Chondrocyte (in vitro differentiated cells): Measurements from ENCODE around the gene SLC34A3. TPM values are rescaled to one million over a fixed set of nuclear protein-coding genes. Genes with fewer than 3 reads are reported as not detected.

ENCODE experiments used
- DNase-seq: peaks from one replicate; pipeline ENCODE4 v3.0.0; 2021; ENCODE audit warnings: mixed read lengths, low spot score
- H3K27ac Mint-ChIP-seq: one replicate; pipeline ENCODE4 v1.8.0; 2021; ENCODE audit warnings: mild to moderate bottlenecking, moderate library complexity, mixed read lengths; ENCODE audit not compliant: unreplicated experiment
- H3K27me3 Mint-ChIP-seq: 2 replicates; pipeline ENCODE4 v1.8.0; 2021; ENCODE audit warnings: low read depth, mixed read lengths
- H3K36me3 Mint-ChIP-seq: 2 replicates; pipeline ENCODE4 v1.8.0; 2021; ENCODE audit warnings: low read depth, mixed read lengths
- H3K4me1 Mint-ChIP-seq: 2 replicates; pipeline ENCODE4 v1.8.0; 2021; ENCODE audit warnings: low read depth, mild to moderate bottlenecking, mixed read lengths
- H3K4me3 Mint-ChIP-seq: one replicate; pipeline ENCODE4 v1.8.0; 2021; ENCODE audit warnings: mild to moderate bottlenecking, moderate library complexity, mixed read lengths; ENCODE audit not compliant: unreplicated experiment
- H3K9me3 Mint-ChIP-seq: 2 replicates; pipeline ENCODE4 v1.8.0; 2021; ENCODE audit warnings: low read depth, mixed read lengths
- CTCF ChIP-seq: fragments of 200-600 bp; sonication (generic); IDR thresholded peaks from 2 replicates; pipeline ENCODE4 v1.5.0; 2021; ENCODE audit warnings: antibody characterized with exemption, mild to moderate bottlenecking, moderate library complexity
- total RNA-seq: library from RNA; stranded (reverse); gene quantifications from 3 replicates; pipeline ENCODE4 v1.2.1, GENCODE V29; 2021

The SLC34A3 gene
- total RNA-seq, 1 donor from 2014 or later, result not detected

GRCh38 chr9:137201205-137201868, 29.4 kb upstream of the SLC34A3 start:
- H3K9me3 Mint-ChIP-seq, result no peaks in the 10 kb centered on the region
- H3K27ac Mint-ChIP-seq, result peak overlapping the region; percentile 54
- DNase-seq, result no peak
- no peaks in the 10 kb centered on the region for H3K36me3 Mint-ChIP-seq
- no peaks in the 10 kb centered on the region for H3K27me3 Mint-ChIP-seq
- H3K4me3 Mint-ChIP-seq, result peak overlapping the region; percentile 71
- no peak for TF ChIP-seq CTCF
- peaks cover 68% of the 10 kb centered on the region for H3K4me1 Mint-ChIP-seq

GRCh38 chr9:137202966-137203365, 27.7 kb upstream of the SLC34A3 start:
- Mint-ChIP-seq H3K4me1 (peaks cover 73% of the 10 kb centered on the region), H3K36me3 (peaks cover 2% of the 10 kb centered on the region), H3K9me3 (no peaks in the 10 kb centered on the region), H3K4me3 (peak overlapping the region; percentile 38), H3K27ac (peak overlapping the region; percentile 27), H3K27me3 (no peaks in the 10 kb centered on the region)
- no peak for DNase-seq
- TF ChIP-seq CTCF, result no peak

DNA sequence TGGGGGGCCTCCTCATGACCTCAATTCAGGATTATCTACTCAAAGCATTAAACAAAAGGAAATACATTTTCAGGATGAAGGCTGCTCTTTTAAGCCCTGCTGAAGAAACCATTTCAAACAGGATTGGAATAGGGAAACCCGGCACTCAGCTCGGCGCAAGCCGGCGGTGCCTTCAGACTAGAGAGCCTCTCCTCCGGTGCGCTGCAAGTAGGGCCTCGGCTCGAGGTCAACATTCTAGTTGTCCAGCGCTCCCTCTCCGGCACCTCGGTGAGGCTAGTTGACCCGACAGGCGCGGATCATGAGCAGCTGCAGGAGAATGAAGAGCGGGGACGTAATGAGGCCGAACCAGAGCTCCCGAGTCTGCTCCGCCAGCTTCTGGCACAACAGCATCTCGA, 26.0 kb upstream of the SLC34A3 start:
- peak overlapping the region; percentile 91 for H3K4me3 Mint-ChIP-seq
- peaks cover 4% of the 10 kb centered on the region for H3K36me3 Mint-ChIP-seq
- no peak for DNase-seq
- H3K27ac Mint-ChIP-seq, result peak overlapping the region; percentile 87
- peaks cover 58% of the 10 kb centered on the region for H3K4me1 Mint-ChIP-seq
- no peaks in the 10 kb centered on the region for H3K27me3 Mint-ChIP-seq
- no peaks in the 10 kb centered on the region for H3K9me3 Mint-ChIP-seq
- no peak for TF ChIP-seq CTCF

- no peak for TF ChIP-seq CTCF
- peak within 1 kb of the TSS; percentile 90 for H3K27ac Mint-ChIP-seq
- DNase-seq, result no peak
Measured at GRCh38 chr9:137205126-137206069, 25.3 kb upstream of the SLC34A3 start, which contains the start of the genes NDOR1 and TMEM203. NDOR1 (plus strand) TSS chr9:137205700; CDS start chr9:137205778, 78 bp downstream. TMEM203 (minus strand) TSS chr9:137205648; CDS start chr9:137205414, 234 bp downstream.

GRCh38 chr9:137206602-137207001, 24.1 kb upstream of the SLC34A3 start:
- Mint-ChIP-seq H3K4me1 (peaks cover 51% of the 10 kb centered on the region), H3K9me3 (no peaks in the 10 kb centered on the region), H3K4me3 (peak overlapping the region; percentile 91), H3K27ac (peak overlapping the region; percentile 33), H3K27me3 (no peaks in the 10 kb centered on the region), H3K36me3 (peaks cover 4% of the 10 kb centered on the region)
- no peak for TF ChIP-seq CTCF
- no peak for DNase-seq

More at GRCh38 chr9:137205126-137206069, 25.3 kb upstream of the SLC34A3 start, which contains the start of the genes NDOR1 and TMEM203:
- Mint-ChIP-seq H3K4me3 (peak within 1 kb of the TSS; percentile 91), H3K27me3 (no peaks in the 10 kb centered on the region), H3K36me3 (peaks cover 4% of the 10 kb centered on the region), H3K9me3 (no peaks in the 10 kb centered on the region), H3K4me1 (peaks cover 58% of the 10 kb centered on the region)
